Spleen (tissue), 7 donors: ENCODE measurements around the gene PARP14.

ENCODE experiments used
- CTCF ChIP-seq, 11 experiments: fragments of 200-600 bp in 7 of 11; fragments of 450-650 bp in 4 of 11; sonication (generic) in 4 of 11; IDR thresholded peaks in 8 of 11; conservative IDR thresholded peaks in 3 of 11; 1 replicate in 7 of 11; 2 replicates in 4 of 11; pipeline versions ENCODE4 v1.4.0 to v1.8.0; 2016 to 2021; ENCODE audit warnings: antibody characterized with exemption in 11 of 11, inconsistent platforms in 4 of 11, mild to moderate bottlenecking in 1 of 11
- POLR2A ChIP-seq, 3 donors: fragments of 450-650 bp; IDR thresholded peaks; one replicate each; pipeline ENCODE4 v1.5.1; 2017; ENCODE audit warnings: antibody characterized with exemption in 3 of 3, mild to moderate bottlenecking in 1 of 3
- donor health status: DM: no; HTN: no; CAD: no; lungs with moderate emphysema.
- donor health status: DM: no; HTN: no; CAD: no.
- donor health status: DM: no; HTN: no; CAD: no.

GRCh38 chr3:122689587-122689986, 8.9 kb downstream of the PARP14 start:
- no peak for TF ChIP-seq CTCF (IDR thresholded peaks at IDR 0.05 in 8 of 11, conservative IDR thresholded peaks at IDR 0.05 in 3 of 11)
- TF ChIP-seq POLR2A (IDR thresholded peaks at IDR 0.05): no peak
